HG02763 (cell line): ENCODE data around the gene FAM131C.

ENCODE experiments used
- ATAC-seq: cut with Tn5 transposase; IDR thresholded peaks from one replicate; pipeline ENCODE4 v1.9.1; 2021; ENCODE audit warnings: mild to moderate bottlenecking, moderate library complexity; ENCODE audit not compliant: unreplicated experiment

FAM131C gene, protein sequence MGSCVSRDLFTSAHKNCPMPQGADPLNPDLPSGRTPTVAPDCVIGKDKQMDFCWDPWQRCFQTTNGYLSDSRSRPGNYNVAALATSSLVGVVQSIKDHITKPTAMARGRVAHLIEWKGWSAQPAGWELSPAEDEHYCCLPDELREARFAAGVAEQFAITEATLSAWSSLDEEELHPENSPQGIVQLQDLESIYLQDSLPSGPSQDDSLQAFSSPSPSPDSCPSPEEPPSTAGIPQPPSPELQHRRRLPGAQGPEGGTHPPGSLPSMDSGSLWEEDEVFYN

GRCh38 chr1:16073490-16074119 lies at the start of gene FAM131C:
TSS of gene FAM131C (minus strand) at chr1:16073651. CDS start at chr1:16073442, 209 bp downstream.
- ATAC-seq = no peak

DNA sequence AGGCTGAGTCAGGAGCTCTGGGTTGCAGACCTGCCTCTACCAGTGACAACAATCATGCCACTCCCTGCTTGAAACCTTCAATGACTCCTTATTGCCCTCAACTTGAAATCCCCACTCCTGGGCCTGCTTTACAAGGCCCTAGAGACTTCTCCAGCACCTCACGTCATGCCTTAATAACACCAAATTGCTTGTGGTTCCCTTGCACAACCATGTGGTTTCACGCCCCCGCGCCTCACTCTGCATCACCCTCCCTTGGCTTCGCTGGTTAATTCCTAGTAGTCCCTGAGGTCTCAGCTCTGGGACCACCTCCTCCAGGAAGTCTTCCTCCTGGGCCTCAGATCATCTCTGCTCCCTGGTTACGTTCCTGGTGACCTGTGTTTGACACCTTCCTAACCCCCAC lies 49.5 kb upstream of the FAM131C start:
- ATAC-seq = no peak

- ATAC-seq = no peak
Observed at GRCh38 chr1:16122350-16122881, 49.0 kb upstream of the FAM131C start.

- ATAC-seq = no peak
Observed at GRCh38 chr1:16120940-16121410, 47.5 kb upstream of the FAM131C start.

GRCh38 chr1:16120407-16120806 lies 47.0 kb upstream of the FAM131C start:
- ATAC-seq = no peak

DNA sequence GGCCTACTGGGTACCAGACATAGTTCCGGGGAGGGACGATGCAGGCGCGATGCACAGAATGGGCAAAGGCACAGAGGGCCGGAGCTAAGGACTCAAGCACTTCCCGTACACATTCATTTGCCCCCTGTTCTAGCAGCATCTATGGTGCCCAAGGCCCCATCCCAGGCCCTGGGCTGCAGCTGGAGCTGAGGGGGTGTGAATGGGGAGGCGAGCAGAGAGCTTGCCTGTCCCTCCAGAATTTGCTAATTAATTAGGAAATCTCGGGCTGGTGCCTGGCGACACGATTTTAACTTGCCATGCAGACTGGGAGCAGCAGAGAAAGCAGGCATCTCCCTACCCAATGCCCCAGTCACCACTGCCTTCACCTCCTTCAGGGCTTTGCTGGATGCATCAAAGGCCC lies 46.5 kb upstream of the FAM131C start:
- ATAC-seq = no peak

- ATAC-seq = no peak
Observed at GRCh38 chr1:16119504-16119903, 46.1 kb upstream of the FAM131C start.

DNA sequence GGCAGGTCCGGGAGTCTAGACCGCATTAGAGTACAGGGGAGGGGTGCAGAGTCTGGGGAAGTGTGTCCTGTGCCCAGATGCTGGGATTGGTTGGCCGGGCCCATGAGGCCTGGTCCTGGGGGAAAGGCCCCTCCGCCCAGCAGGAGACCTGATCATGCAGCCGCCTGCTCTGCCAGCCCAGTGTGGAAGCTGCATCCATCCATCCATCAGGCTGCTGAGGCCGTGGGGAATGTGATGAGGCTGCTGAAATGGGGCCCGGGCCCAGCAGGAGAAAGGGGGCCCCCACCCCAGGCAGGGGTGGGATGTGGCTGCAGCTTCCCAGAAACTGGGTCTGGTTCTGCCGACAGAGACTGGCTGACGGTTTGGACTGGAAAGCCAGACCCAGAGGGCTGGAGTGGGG lies 45.3 kb upstream of the FAM131C start:
- no peak for ATAC-seq

GRCh38 chr1:16117936-16118335 lies 44.5 kb upstream of the FAM131C start:
- ATAC-seq = no peak

DNA sequence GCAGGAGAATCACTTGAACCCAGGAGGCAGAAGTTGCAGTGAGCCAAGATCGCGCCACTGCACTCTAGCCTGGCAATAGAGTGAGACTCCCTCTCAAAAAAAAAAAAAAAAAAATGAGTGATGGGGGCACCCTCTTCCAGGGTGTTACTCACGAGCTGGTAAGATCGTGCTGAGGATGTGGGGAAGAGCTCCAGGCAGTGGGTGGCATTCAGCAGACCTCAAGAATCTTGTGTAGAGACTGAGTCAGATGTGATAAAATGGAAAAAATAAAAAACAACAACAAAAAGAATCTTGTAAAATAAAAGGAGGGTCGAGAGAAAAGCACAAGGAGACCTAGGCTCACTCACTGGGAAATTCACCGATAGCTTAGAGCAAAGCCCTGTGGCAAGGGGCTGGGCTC lies 43.9 kb upstream of the FAM131C start:
- no peak for ATAC-seq

DNA sequence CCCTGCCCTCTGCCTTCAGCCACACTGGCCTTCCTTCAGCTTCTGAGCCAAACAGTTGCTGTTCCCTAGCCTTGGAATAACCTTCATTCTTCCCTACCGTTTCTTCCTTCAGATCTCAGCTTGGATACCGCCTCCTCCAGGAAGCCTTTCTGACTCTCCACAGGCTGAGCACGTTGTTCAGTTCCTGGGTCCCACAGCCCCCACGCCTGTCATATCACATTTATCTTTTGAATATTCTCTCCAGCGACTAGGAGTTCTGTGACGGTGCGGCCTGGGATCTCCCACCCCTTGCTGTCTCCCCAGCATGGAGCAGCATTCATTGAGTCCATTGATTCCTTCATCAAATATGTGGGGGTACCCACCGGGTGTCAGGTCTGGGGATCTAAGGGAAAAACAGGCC lies 43.2 kb upstream of the FAM131C start:
- no peak for ATAC-seq

DNA sequence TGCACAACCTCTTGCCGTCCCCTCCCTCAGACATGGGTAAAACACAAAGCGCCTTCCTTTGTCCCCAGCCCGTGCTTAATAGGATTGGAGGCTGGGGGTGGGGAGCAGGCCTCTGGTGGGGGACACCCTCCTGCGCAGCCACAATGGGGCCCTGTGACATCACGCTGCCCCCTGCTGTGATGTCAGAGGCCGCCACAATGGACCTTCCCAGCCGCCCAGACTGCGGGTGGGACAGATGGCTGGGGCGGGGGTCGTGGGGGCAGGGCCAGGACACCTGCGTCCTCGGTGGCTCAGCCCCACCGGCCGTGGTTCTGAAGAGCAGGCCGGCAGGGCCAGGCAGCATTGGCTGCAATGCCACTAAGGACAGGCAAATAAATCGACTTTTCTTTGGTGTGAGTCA lies 42.6 kb upstream of the FAM131C start:
- no peak for ATAC-seq

DNA sequence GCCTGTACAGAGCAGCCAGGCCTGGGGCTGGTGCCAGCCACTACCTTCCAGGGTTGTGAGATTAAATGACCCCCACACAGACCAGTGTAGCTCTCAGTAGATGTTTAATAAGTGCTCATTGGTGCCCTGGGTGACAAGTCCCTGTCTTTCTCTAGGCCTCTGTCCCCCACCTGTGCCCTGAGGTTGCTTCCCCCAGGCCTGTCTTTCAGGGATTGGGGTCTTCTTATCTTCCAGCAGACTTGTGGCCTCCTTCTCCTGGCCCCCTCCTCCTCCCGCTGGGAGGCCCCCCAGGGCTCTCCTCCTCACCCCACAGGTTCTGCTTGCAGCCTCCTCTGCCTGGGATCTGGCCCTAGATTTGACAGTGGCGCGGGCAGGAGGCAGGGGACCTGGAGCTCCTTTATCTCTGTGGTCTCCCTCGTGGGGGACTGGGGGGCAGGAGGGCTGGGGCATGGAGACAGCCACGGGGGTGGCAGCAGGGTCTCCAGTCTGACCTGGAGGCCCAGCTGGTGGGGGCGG lies 42.1 kb upstream of the FAM131C start:
- no peak for ATAC-seq

- ATAC-seq = no peak
Observed at GRCh38 chr1:16114527-16115467, 41.3 kb upstream of the FAM131C start.

GRCh38 chr1:16112596-16113555 lies 39.4 kb upstream of the FAM131C start:
- no peak for ATAC-seq

- no peak for ATAC-seq
Observed at GRCh38 chr1:16111771-16112595, 38.5 kb upstream of the FAM131C start.

GRCh38 chr1:16110884-16111283 lies 37.4 kb upstream of the FAM131C start:
- ATAC-seq = no peak

DNA sequence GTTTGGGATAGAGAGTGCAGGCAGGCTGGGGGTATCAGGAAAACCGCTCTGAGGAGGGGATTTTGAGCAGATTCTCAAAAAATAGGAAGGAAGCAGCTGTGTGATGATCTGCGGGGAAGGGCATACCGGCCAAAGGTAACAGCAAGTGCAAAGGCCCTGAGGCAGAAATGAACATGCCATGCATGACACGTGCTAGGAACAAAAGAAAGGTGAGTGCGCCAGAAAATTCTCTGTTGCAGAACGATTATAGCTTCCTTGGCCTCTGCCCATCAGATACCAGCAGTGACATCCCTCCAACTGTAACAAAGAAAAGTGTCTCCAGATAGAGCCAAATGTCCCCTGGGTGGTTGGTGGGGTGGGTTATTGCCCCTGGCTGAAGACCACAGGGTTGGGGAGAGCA lies 37.0 kb upstream of the FAM131C start:
- ATAC-seq = no peak

- no peak for ATAC-seq
Observed at GRCh38 chr1:16109571-16109970, 36.1 kb upstream of the FAM131C start.
